Heart right ventricle (tissue), 16 donors: ENCODE data around the gene PFKP. TPM values are rescaled to one million over a fixed set of nuclear protein-coding genes. Genes with fewer than 3 reads are reported as not detected.

Experiments
- ATAC-seq, 8 donors: fragments of 200-7000 bp; cut with Tn5 transposase; one replicate each; pipeline ENCODE4 v1.9.1; 2020; ENCODE audit warnings: mild to moderate bottlenecking in 8 of 8, moderate library complexity in 8 of 8, moderate number of reproducible peaks in 1 of 8
- DNase-seq, 2 donors: peaks; one replicate each; pipeline ENCODE4 v3.0.0-alpha.2; 2020
- H3K27ac ChIP-seq, 10 donors: fragments of 200-600 bp; sonication (generic) in 2 of 10; one replicate each; pipeline versions ENCODE4 v1.5.0 to v1.8.0; 2020 to 2022; ENCODE audit warnings: mild to moderate bottlenecking in 3 of 10
- H3K27me3 ChIP-seq, 7 donors: fragments of 200-600 bp; one replicate each; pipeline ENCODE4 v1.8.0; 2021 to 2022; ENCODE audit warnings: mild to moderate bottlenecking in 2 of 7
- H3K36me3 ChIP-seq, 9 donors: fragments of 200-600 bp; sonication (generic) in 1 of 9; one replicate each; pipeline versions ENCODE4 v1.5.0 to v1.8.0; 2020 to 2022; ENCODE audit warnings: mild to moderate bottlenecking in 2 of 9
- H3K4me1 ChIP-seq, 9 donors: fragments of 200-600 bp; sonication (generic) in 1 of 9; one replicate each; pipeline versions ENCODE4 v1.5.0 to v1.8.0; 2020 to 2022; ENCODE audit warnings: mild to moderate bottlenecking in 4 of 9
- H3K4me3 ChIP-seq, 10 donors: fragments of 200-600 bp; sonication (generic) in 2 of 10; one replicate each; pipeline versions ENCODE4 v1.5.0 to v1.8.0; 2020 to 2022; ENCODE audit warnings: mild to moderate bottlenecking in 7 of 10, moderate library complexity in 2 of 10
- H3K9me3 ChIP-seq, 11 donors: fragments of 200-600 bp in 10 of 11; sonication (generic) in 2 of 11; one replicate each; pipeline versions ENCODE4 v1.5.0 to v1.8.0; 2013 to 2022; ENCODE audit warnings: mild to moderate bottlenecking in 2 of 11, control low read depth in 1 of 11, moderate library complexity in 1 of 11
- CTCF ChIP-seq, 9 donors: fragments of 200-600 bp; sonication (generic) in 2 of 9; IDR thresholded peaks; one replicate each; pipeline versions ENCODE4 v1.5.0 to v1.8.0; 2021 to 2022; ENCODE audit warnings: antibody characterized with exemption in 9 of 9, mild to moderate bottlenecking in 5 of 9, moderate library complexity in 1 of 9
- WGBS, 2 donors: extraction: QIAGEN DNeasy Blood & Tissue Kit; methylation state at CpG; one replicate each; pipeline ENCODE4 v1.1.7; 2013; ENCODE audit warnings: inconsistent platforms in 1 of 2; 5-methylcytosine and 5-hydroxymethylcytosine counted together
- intact Hi-C, 10 donors: fragments of 100-400 bp; cut with DNase I; formaldehyde crosslinking; loops; one replicate each; pipeline versions ENCODE4 v1.11.1 to v1.14.2; 2022
- polyA plus RNA-seq, 2 donors: library from polyadenylated mRNA; stranded (reverse); fragments of 200-250 nt; gene quantifications; one replicate each; pipeline ENCODE4 v1.2.3, GENCODE V29; 2013
- total RNA-seq, 10 donors: library from RNA; stranded (reverse); fragmentation: NEBNext Ultra II Directional in 3 of 10; extraction: Animal tissue kit (Norgen Biotek cat#: 25700) in 3 of 10; gene quantifications; one replicate each; pipeline versions ENCODE4 v1.2.1 to v1.2.4, GENCODE V29; 2021 to 2023
- donor health status: Arrhythmogenic right ventricular cardiomyopathy.
- donor health status: ischemic (EF 13 %, LVEDD 7.1; RV severe dilation, severe dysfunction).
- donor health status: healthy with polysubstance abuse.
- donor health status: DM: no; HTN: yes; CAD: no.
- donor health status: DM: no; HTN: no; CAD: no.
- donor health status: ischemic (EF 25% LVEDD 6.9; RV normal size, moderate dysfunction).
- donor health status: ischemic (EF 25% LVEDD 5.7; RV mildly dilated, moderate dysfunction).
- donor health status: healthy.
- donor health status: DM: yes; HTN: yes; CAD: no.
- donor health status: Ischemic cardiomyopathy.
- donor health status: ischemic (EF 35%, LVEDD 5.7; RV mildly dilated, moderate dysfunction).
- donor health status: nonischemic (EF 11% LVEDD 7.7; RV severe dilation, severe dysfunction).
- donor health status: DM: yes; HTN: yes; CAD: no.
- donor health status: PGD.
- donor health status: ischemic (EF 29% LVEDD 5.4; RV normal size, mild dysfunction).
- donor health status: nonischemic (EF 23%, LVEDD 6.1; RV moderate dilation, normal function).

Gene PFKP
- total and polyA plus RNA-seq, 12 donors = 68.3 to 316 (median 220) TPM

- ATAC-seq (no peak), DNase-seq (no peak)
- no peaks in the 10 kb centered on the region for H3K4me1 ChIP-seq
- H3K27me3 ChIP-seq = peaks cover 0 to 23% (median 10%) of the 10 kb centered on the region in 7 donors
- 88 to 92% methylated on average over 11 of the region's 11 CpGs for WGBS, 2 donors
- intact Hi-C loops = no loop called here
- H3K4me3 ChIP-seq = no peak overlapping the region
- TF ChIP-seq CTCF (IDR thresholded peaks at IDR 0.05) = no peak
- H3K27ac ChIP-seq = no peak overlapping the region
- peaks cover 0 to 7% (median 0%) of the 10 kb centered on the region in 11 donors for H3K9me3 ChIP-seq
- H3K36me3 ChIP-seq = no peaks in the 10 kb centered on the region
Observed at GRCh38 chr10:3028441-3028840, 38.9 kb upstream of the PFKP start.

DNA sequence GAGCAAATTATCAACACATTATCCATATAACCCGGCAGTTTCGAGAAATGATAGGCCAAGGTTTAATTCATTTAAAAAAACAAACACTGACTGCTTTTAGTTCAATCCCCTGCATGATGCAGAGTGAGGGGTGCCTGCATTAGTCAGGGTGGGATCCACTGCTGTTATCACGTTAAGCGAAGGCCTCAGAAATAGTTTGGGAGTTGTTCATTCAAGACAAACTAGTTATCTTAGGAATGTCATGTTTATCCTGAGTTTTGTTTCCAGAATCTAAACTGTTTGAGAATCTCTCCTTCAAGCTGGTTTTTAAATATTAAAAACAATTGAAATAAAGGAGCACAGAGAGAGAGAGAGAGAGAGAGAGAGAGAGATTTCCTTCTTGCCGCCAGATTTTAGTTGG is 36.6 kb upstream of the PFKP start:
- DNase-seq = no peak
- 59 to 67% methylated on average over 5 of the region's 5 CpGs for WGBS, 2 donors
- Histone ChIP-seq H3K9me3 (no peaks in the 10 kb centered on the region), H3K4me1 (peaks cover 0 to 8% (median 0%) of the 10 kb centered on the region in 9 donors), H3K4me3 (no peak overlapping the region), H3K27me3 (peaks cover 0 to 23% (median 9%) of the 10 kb centered on the region in 7 donors), H3K27ac (no peak overlapping the region), H3K36me3 (no peaks in the 10 kb centered on the region)
- ATAC-seq = no peak
- intact Hi-C loops = loop anchor here in 1 of 10 donors (10.0 kb wide), 1 partner anchor 96 kb away; no protein-coding TSS in a partner anchor
- no peak for TF ChIP-seq CTCF (IDR thresholded peaks at IDR 0.05)

DNA sequence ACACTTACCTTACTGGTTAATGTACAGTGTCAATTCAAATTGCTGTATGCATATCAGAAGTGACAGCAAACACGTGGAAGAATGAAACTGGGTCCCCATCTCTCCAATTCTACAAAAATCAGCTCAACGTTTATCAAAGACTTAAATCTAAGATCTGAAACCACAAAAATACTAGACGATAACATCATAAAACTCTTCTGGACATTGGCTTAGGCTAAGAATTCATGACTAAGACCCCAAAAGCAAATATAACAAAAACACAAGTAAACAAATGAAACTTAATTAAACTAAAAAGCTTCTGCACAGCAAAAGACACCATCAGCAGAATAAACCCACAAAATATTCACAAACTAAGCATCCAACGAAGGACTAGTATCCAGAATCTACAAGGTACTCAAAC is 35.9 kb upstream of the PFKP start:
- peaks cover 0 to 23% (median 10%) of the 10 kb centered on the region in 7 donors for H3K27me3 ChIP-seq
- no peak overlapping the region for H3K27ac ChIP-seq
- 72 to 74% methylated on average over 4 of the region's 4 CpGs for WGBS, 2 donors
- peaks cover 0 to 15% (median 0%) of the 10 kb centered on the region in 9 donors for H3K4me1 ChIP-seq
- intact Hi-C loops = loop anchor here in 1 of 10 donors (10.0 kb wide), 1 partner anchor 97 kb away; no protein-coding TSS in a partner anchor
- H3K36me3 ChIP-seq = no peaks in the 10 kb centered on the region
- no peak for ATAC-seq
- H3K4me3 ChIP-seq = no peak overlapping the region
- no peak for TF ChIP-seq CTCF (IDR thresholded peaks at IDR 0.05)
- H3K9me3 ChIP-seq = no peaks in the 10 kb centered on the region
- DNase-seq = no peak

DNA sequence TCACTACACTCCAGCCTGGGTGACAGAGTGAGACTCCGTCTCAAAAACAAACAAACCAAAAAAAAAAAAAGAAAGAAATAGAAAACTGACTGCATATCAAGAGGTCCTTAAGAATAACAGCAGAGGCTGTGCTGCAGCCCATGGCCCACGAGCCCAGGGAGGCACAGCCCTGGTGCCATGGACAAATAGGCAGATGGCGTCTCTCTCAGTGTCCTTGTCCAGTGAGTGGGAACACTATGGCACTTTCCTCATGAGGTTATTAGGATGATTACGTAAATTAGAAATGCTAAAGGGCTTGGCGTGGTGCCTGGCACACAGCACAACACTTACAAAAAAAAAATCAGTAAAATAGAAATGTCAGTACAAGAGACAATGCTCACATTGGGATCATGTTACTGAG is 33.4 kb upstream of the PFKP start:
- Histone ChIP-seq H3K36me3 (no peaks in the 10 kb centered on the region), H3K27me3 (peaks cover 0 to 16% (median 7%) of the 10 kb centered on the region in 7 donors), H3K9me3 (no peaks in the 10 kb centered on the region), H3K4me1 (peaks cover 0 to 17% (median 0%) of the 10 kb centered on the region in 9 donors), H3K27ac (no peak overlapping the region), H3K4me3 (no peak overlapping the region)
- TF ChIP-seq CTCF (IDR thresholded peaks at IDR 0.05) = no peak
- WGBS, 2 donors = 76 to 80% methylated on average over 5 of the region's 5 CpGs
- intact Hi-C loops = loop anchor here in 1 of 10 donors (10.0 kb wide), 1 partner anchor 99 kb away; no protein-coding TSS in a partner anchor
- DNase-seq (no peak), ATAC-seq (no peak)
